Measurements from ENCODE around the gene TNFRSF8. TPM values are rescaled to one million over a fixed set of nuclear protein-coding genes. Genes with fewer than 3 reads are reported as not detected.
A peak's percentile ranks its signal among the peaks of the same experiment; 100 is the strongest.

The TNFRSF8 gene
- total RNA-seq, 3 donors from 2014 or later (not counting 1 experiment from before 2014, with no cell fraction given) = 0.34 to 1.7 (median 0.50) TPM

GRCh38 chr1:12056331-12056841 lies 6.7 kb upstream of the TNFRSF8 start:
- ATAC-seq (no peak), DNase-seq (no peak)
- Histone ChIP-seq H3K4me1 (ENCODE audit: control insufficient read depth, insufficient read depth, low read length) (peaks cover 7% of the 10 kb centered on the region), H3K27ac (ENCODE audit: low read length) (no peak overlapping the region), H3K36me3 (ENCODE audit: control insufficient read depth, insufficient read depth, low read length) (no peaks in the 10 kb centered on the region), H3K27me3 (ENCODE audit: control insufficient read depth, insufficient read depth, low read length) (peaks cover 2% of the 10 kb centered on the region), H3K9me3 (ENCODE audit: control insufficient read depth, insufficient read depth, low read length) (no peaks in the 10 kb centered on the region), H3K4me3 (ENCODE audit: low read length) (no peak overlapping the region)
- no peak overlapping the region for H3K4me3 Mint-ChIP-seq
- WGBS (ENCODE audit: insufficient coverage) = 70% methylated on average over 16 of the region's 16 CpGs
- no peak overlapping the region for H3K27ac Mint-ChIP-seq
- no peaks in the 10 kb centered on the region for H3K36me3 Mint-ChIP-seq
- TF ChIP-seq CTCF (IDR thresholded peaks at IDR 0.05) = no peak
- intact Hi-C loops (cut with micrococcal nuclease) = no loop called here
- peaks cover 0 to 13% of the 10 kb centered on the region in 2 donors for H3K4me1 Mint-ChIP-seq
- H3K27me3 Mint-ChIP-seq (ENCODE audit: low read depth in 2 of 2) = peaks cover 7 to 11% of the 10 kb centered on the region in 2 donors
- H3K9me3 Mint-ChIP-seq = no peaks in the 10 kb centered on the region

GRCh38 chr1:12057382-12057781 lies 5.7 kb upstream of the TNFRSF8 start:
- no peak overlapping the region for H3K4me3 Mint-ChIP-seq
- Histone ChIP-seq H3K9me3 (ENCODE audit: control insufficient read depth, insufficient read depth, low read length) (no peaks in the 10 kb centered on the region), H3K27me3 (ENCODE audit: control insufficient read depth, insufficient read depth, low read length) (peaks cover 2% of the 10 kb centered on the region), H3K4me1 (ENCODE audit: control insufficient read depth, insufficient read depth, low read length) (peaks cover under 1% of the 10 kb centered on the region), H3K27ac (ENCODE audit: low read length) (no peak overlapping the region), H3K36me3 (ENCODE audit: control insufficient read depth, insufficient read depth, low read length) (no peaks in the 10 kb centered on the region), H3K4me3 (ENCODE audit: low read length) (no peak overlapping the region)
- no peaks in the 10 kb centered on the region for H3K9me3 Mint-ChIP-seq
- H3K27me3 Mint-ChIP-seq (ENCODE audit: low read depth in 2 of 2) = peaks cover 11 to 12% of the 10 kb centered on the region in 2 donors
- H3K36me3 Mint-ChIP-seq = no peaks in the 10 kb centered on the region
- no peak overlapping the region for H3K27ac Mint-ChIP-seq
- H3K4me1 Mint-ChIP-seq = peaks cover 0 to 5% of the 10 kb centered on the region in 2 donors
- TF ChIP-seq CTCF (IDR thresholded peaks at IDR 0.05) = no peak
- intact Hi-C loops (cut with micrococcal nuclease) = no loop called here
- ATAC-seq (peak in 1 of 3 donors; percentile 38), DNase-seq (no peak)

DNA sequence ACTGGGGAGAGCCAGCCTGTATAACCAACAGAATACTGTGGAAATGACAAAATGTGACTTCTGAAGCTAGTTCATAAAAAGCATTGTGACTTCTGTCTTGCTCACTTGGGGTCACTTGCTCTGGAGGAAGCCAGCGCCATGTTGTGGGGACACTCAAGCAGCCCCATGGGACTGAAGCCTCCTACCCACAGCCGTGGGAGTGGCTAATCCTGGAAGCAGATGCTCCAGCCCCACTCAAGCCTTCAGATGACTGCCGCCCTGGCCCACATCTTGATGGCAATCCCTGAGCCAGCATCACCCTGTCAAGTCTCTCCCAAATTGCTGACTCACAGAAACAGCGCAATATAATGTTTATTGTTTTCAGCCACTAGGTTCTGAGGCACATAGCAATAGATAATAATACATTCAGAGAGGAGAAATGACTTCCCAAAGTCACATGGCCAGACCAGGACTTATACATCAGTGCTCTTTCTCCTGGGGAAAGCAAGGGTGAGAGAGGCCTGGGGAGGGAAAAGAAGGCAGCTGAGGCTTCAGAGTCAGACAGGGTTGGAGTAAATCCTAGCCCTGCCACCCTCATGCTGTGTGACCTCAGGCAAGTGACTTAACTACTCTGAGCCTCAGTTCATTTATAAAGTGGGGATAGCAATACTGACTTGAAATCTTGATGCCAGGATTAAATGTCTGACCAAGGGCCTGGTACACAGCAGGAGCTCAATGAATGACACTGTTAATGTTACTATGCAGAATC lies 5.0 kb upstream of the TNFRSF8 start:
- intact Hi-C loops (cut with micrococcal nuclease) = no loop called here
- no peak overlapping the region for H3K4me3 Mint-ChIP-seq
- 88% methylated on average over 4 of the region's 4 CpGs for WGBS (ENCODE audit: insufficient coverage)

More for the DNA sequence above, 5.0 kb upstream of the TNFRSF8 start:
- Mint-ChIP-seq H3K36me3 (no peaks in the 10 kb centered on the region), H3K9me3 (no peaks in the 10 kb centered on the region), H3K4me1 (peaks cover 3 to 4% of the 10 kb centered on the region in 2 donors), H3K27ac (no peak overlapping the region), H3K27me3 (ENCODE audit: low read depth in 2 of 2) (peaks cover 11 to 17% of the 10 kb centered on the region in 2 donors)
- TF ChIP-seq CTCF (IDR thresholded peaks at IDR 0.05) = no peak
- Histone ChIP-seq H3K4me1 (ENCODE audit: control insufficient read depth, insufficient read depth, low read length) (peaks cover 4% of the 10 kb centered on the region), H3K27ac (ENCODE audit: low read length) (no peak overlapping the region), H3K36me3 (ENCODE audit: control insufficient read depth, insufficient read depth, low read length) (no peaks in the 10 kb centered on the region), H3K27me3 (ENCODE audit: control insufficient read depth, insufficient read depth, low read length) (peaks cover 6% of the 10 kb centered on the region), H3K4me3 (ENCODE audit: low read length) (no peak overlapping the region), H3K9me3 (ENCODE audit: control insufficient read depth, insufficient read depth, low read length) (no peaks in the 10 kb centered on the region)
- DNase-seq = no peak
- ATAC-seq = no peak
